Gastrocnemius medialis (tissue), 4 donors: ENCODE measurements around the gene NPAS1. TPM values are rescaled to one million over a fixed set of nuclear protein-coding genes. Genes with fewer than 3 reads are reported as not detected.

ENCODE experiments used
- ATAC-seq, 2 donors: fragments of 150-250 bp; one replicate each; pipeline ENCODE4 v1.9.1; 2016
- DNase-seq, 2 donors: peaks; one replicate each; pipeline ENCODE4 v3.0.0-alpha.2; 2019
- H3K27ac ChIP-seq, 4 donors: fragments of 200-600 bp; sonication (generic); 1 replicate in 1 of 4; 2 replicates in 3 of 4; pipeline ENCODE4 v1.5.1; 2016 to 2018; ENCODE audit warnings: mild to moderate bottlenecking in 2 of 4, moderate library complexity in 1 of 4
- H3K27me3 ChIP-seq, 3 donors: fragments of 200-600 bp; sonication (generic) in 2 of 3; 1 replicate in 1 of 3; 2 replicates in 2 of 3; pipeline versions ENCODE4 v1.5.1 to v1.6.0; 2016 to 2019; ENCODE audit warnings: mild to moderate bottlenecking in 1 of 3, moderate library complexity in 1 of 3
- H3K36me3 ChIP-seq, 2 donors: fragments of 200-600 bp; sonication (generic) in 1 of 2; one replicate each; pipeline ENCODE4 v1.5.1; 2017 to 2018
- H3K4me1 ChIP-seq, 2 donors: fragments of 200-600 bp; sonication (generic) in 1 of 2; one replicate each; pipeline ENCODE4 v1.5.1; 2016 to 2017; ENCODE audit warnings: mild to moderate bottlenecking in 2 of 2
- H3K4me3 ChIP-seq, 4 donors: fragments of 200-600 bp; sonication (generic) in 3 of 4; 1 replicate in 1 of 4; 2 replicates in 3 of 4; pipeline ENCODE4 v1.5.1; 2016 to 2019; ENCODE audit warnings: mild to moderate bottlenecking in 2 of 4
- H3K9me3 ChIP-seq, 3 donors: fragments of 200-600 bp; sonication (generic) in 2 of 3; 1 replicate in 1 of 3; 2 replicates in 2 of 3; pipeline ENCODE4 v1.5.1; 2016 to 2019
- CTCF ChIP-seq, 5 experiments: fragments of 450-650 bp in 3 of 5; fragments of 200-600 bp in 2 of 5; sonication (generic) in 2 of 5; IDR thresholded peaks in 4 of 5; conservative IDR thresholded peaks in 1 of 5; 1 replicate in 4 of 5; 2 replicates in 1 of 5; pipeline ENCODE4 v1.5.1; 2016 to 2019; ENCODE audit warnings: antibody characterized with exemption in 5 of 5, mild to moderate bottlenecking in 3 of 5, moderate library complexity in 3 of 5
- POLR2A ChIP-seq, 2 donors: fragments of 450-650 bp; IDR thresholded peaks; one replicate each; pipeline ENCODE4 v1.6.1; 2017; ENCODE audit warnings: antibody characterized with exemption in 2 of 2, mild to moderate bottlenecking in 2 of 2, moderate library complexity in 2 of 2
- in situ Hi-C, 4 donors: fragments of 200-750 bp; cut with MboI; loops; one replicate each; pipeline versions ENCODE4 v1.15.0 to v1.8.0; 2017; ENCODE audit warnings: low sequenced_read_pairs in 4 of 4
- intact Hi-C: fragments of 100-400 bp; cut with DNase I; formaldehyde crosslinking; loops from one replicate; pipeline ENCODE4 v1.15.1; 2023; ENCODE audit warnings: low total_unique reads
- total RNA-seq, 4 donors: library from RNA; depleted of rRNA; stranded (reverse); fragments of >200 nt; gene quantifications; one replicate each; pipeline versions ENCODE4 v1.1.0 to v1.2.3, GENCODE V29; 2016

The NPAS1 gene
- total RNA-seq, 4 donors from 2014 or later, result 0.61 to 1.1 TPM; not detected in 2

- Histone ChIP-seq H3K4me3 (no peak overlapping the region), H3K4me1 (peaks cover 69 to 80% of the 10 kb centered on the region in 2 donors), H3K27me3 (no peaks in the 10 kb centered on the region), H3K27ac (peak overlapping the region; percentile 90 to 97 (median 93)), H3K9me3 (no peaks in the 10 kb centered on the region), H3K36me3 (no peaks in the 10 kb centered on the region)
- DNase-seq (no peak), ATAC-seq (no peak)
- intact Hi-C loops (loop anchor here (5.0 to 10.0 kb wide), 2 partner anchors 249 to 696 kb away; no protein-coding TSS in a partner anchor), in situ Hi-C loops (loop anchor here in 2 of 4 donors (25.0 kb wide), 1 partner anchor 216 kb away; no protein-coding TSS in a partner anchor)
- TF ChIP-seq CTCF (IDR thresholded peaks at IDR 0.05 in 4 of 5, conservative IDR thresholded peaks at IDR 0.05 in 1 of 5) (no peak), POLR2A (IDR thresholded peaks at IDR 0.05) (no peak)
Observed at GRCh38 chr19:46978171-46978869, 41.3 kb upstream of the NPAS1 start.

- no peaks in the 10 kb centered on the region for H3K9me3 ChIP-seq
- in situ Hi-C loops (loop anchor here in 3 of 4 donors (5.0 to 25.0 kb wide), 2 partner anchors 52 to 217 kb away; no protein-coding TSS in a partner anchor), intact Hi-C loops (loop anchor here (5.0 to 10.0 kb wide), 2 partner anchors 248 to 695 kb away; no protein-coding TSS in a partner anchor)
- H3K4me1 ChIP-seq, result peaks cover 76 to 88% of the 10 kb centered on the region in 2 donors
- DNase-seq (peak; percentile 71 to 78), ATAC-seq (peak; percentile 5 to 46)
- no peak overlapping the region for H3K4me3 ChIP-seq
- no peak for TF ChIP-seq POLR2A (IDR thresholded peaks at IDR 0.05)
- no peak for TF ChIP-seq CTCF (IDR thresholded peaks at IDR 0.05 in 4 of 5, conservative IDR thresholded peaks at IDR 0.05 in 1 of 5)
- peak overlapping the region; percentile 33 to 97 (median 92) for H3K27ac ChIP-seq
- no peaks in the 10 kb centered on the region for H3K36me3 ChIP-seq
- H3K27me3 ChIP-seq, result no peaks in the 10 kb centered on the region
Observed at GRCh38 chr19:46979126-46980105, 40.2 kb upstream of the NPAS1 start.

GRCh38 chr19:46980761-46981160 is 38.9 kb upstream of the NPAS1 start:
- Histone ChIP-seq H3K27ac (peak overlapping the region in 2 of 4 donors; percentile 25 to 87), H3K36me3 (no peaks in the 10 kb centered on the region), H3K27me3 (no peaks in the 10 kb centered on the region), H3K4me3 (no peak overlapping the region), H3K9me3 (no peaks in the 10 kb centered on the region), H3K4me1 (peaks cover 75 to 88% of the 10 kb centered on the region in 2 donors)
- DNase-seq, result no peak
- no peak for ATAC-seq
- no peak for TF ChIP-seq CTCF (IDR thresholded peaks at IDR 0.05 in 4 of 5, conservative IDR thresholded peaks at IDR 0.05 in 1 of 5)
- TF ChIP-seq POLR2A (IDR thresholded peaks at IDR 0.05), result no peak
- intact Hi-C loops, result no loop called here
- in situ Hi-C loops, result loop anchor here in 3 of 4 donors (5.0 to 25.0 kb wide), 2 partner anchors 53 to 218 kb away; no protein-coding TSS in a partner anchor

- peaks cover 70 to 83% of the 10 kb centered on the region in 2 donors for H3K4me1 ChIP-seq
- ATAC-seq, result no peak
- H3K36me3 ChIP-seq, result no peaks in the 10 kb centered on the region
- in situ Hi-C loops, result loop anchor here in 3 of 4 donors (5.0 to 25.0 kb wide), 2 partner anchors 54 to 219 kb away; no protein-coding TSS in a partner anchor
- intact Hi-C loops, result no loop called here
- H3K9me3 ChIP-seq, result no peaks in the 10 kb centered on the region
- no peak for DNase-seq
- no peaks in the 10 kb centered on the region for H3K27me3 ChIP-seq
- peak overlapping the region; percentile 20 to 87 (median 34) for H3K27ac ChIP-seq
- H3K4me3 ChIP-seq, result no peak overlapping the region
- TF ChIP-seq CTCF (IDR thresholded peaks at IDR 0.05 in 4 of 5, conservative IDR thresholded peaks at IDR 0.05 in 1 of 5) (no peak), POLR2A (IDR thresholded peaks at IDR 0.05) (no peak)
Observed at GRCh38 chr19:46981286-46981945, 38.2 kb upstream of the NPAS1 start.
